Measurements from ENCODE around the gene PRSS50.

The PRSS50 gene

DNA sequence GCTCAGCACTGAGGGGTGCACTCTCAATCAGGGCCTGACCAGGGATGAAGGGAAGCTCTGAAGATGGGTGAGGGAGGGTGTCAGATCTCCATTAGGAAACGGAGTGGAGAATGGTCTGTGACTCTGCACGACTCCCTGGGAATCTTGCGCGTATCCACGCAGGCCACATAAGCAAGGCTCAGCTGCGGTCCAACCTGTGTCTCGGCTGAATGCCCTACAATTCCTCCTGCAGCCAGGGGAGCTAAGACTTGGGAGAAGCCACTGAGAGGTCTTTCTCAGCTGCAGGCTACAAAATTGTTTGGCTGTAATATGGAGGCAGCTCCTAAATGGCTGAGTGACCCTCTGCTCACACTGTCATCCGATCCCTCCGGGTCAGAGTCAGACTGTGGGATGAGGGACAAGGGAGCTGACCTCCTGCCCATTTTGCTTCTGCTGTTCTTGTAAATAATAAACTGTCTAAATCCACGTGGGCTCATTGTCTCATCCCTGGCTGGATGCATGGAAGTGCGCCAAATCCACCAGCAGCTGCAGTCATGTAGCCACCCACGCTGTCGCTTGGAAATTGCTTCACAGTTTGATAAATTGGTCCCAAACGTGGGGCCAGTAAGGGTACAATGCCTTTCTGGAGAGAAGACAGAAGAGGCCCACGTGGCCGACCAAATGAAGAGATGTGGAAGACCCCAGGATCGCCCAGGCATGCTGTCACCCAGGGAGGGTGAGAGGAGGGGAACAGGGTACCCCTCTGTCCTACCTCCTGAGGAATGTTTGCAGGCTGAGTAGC, 54.7 kb downstream of the PRSS50 start:
- DNase-seq: no peak
- no peak for TF ChIP-seq GATA1 (IDR thresholded peaks at IDR 0.05; ENCODE audit: low read depth, low read length)
- TF ChIP-seq POLR2A (IDR thresholded peaks at IDR 0.05; ENCODE audit: low read length): no peak

Measured in erythroblast (primary cell).